GM18867 (cell line): ENCODE results near the gene PHLDB2.
"Not testable (repeated sequence)": the region's sequence is repeated elsewhere in the genome, so short reads cannot be mapped to it uniquely, and the experiment has no call there.

Experiments used
- ATAC-seq: cut with Tn5 transposase; IDR thresholded peaks from one replicate; pipeline ENCODE4 v1.9.1; 2021; ENCODE audit warnings: mild to moderate bottlenecking, moderate library complexity; ENCODE audit not compliant: unreplicated experiment

PHLDB2 gene

GRCh38 chr3:111859061-111859973 is at the start of gene PHLDB2:
Gene PHLDB2 (plus strand): TSS chr3:111859265. CDS start chr3:111884078, 24,813 bp downstream.
- ATAC-seq: no peak

- ATAC-seq: no peak
Measured at GRCh38 chr3:111810909-111811308, 48.2 kb upstream of the PHLDB2 start.

- ATAC-seq: no peak
Measured at GRCh38 chr3:111811811-111812210, 47.3 kb upstream of the PHLDB2 start.

GRCh38 chr3:111812701-111813100 is 46.4 kb upstream of the PHLDB2 start:
- ATAC-seq: no peak

- ATAC-seq: no peak
Measured at GRCh38 chr3:111813441-111813840, 45.6 kb upstream of the PHLDB2 start.

- ATAC-seq: no peak
Measured at GRCh38 chr3:111813979-111814378, 45.1 kb upstream of the PHLDB2 start.

- not testable (repeated sequence) for ATAC-seq
Measured at GRCh38 chr3:111816771-111817170, 42.3 kb upstream of the PHLDB2 start.

GRCh38 chr3:111819927-111820326 is 39.1 kb upstream of the PHLDB2 start:
- no peak for ATAC-seq

- ATAC-seq: no peak
Measured at GRCh38 chr3:111820651-111821050, 38.4 kb upstream of the PHLDB2 start.

- ATAC-seq: no peak
Measured at GRCh38 chr3:111821891-111822290, 37.2 kb upstream of the PHLDB2 start.

- no peak for ATAC-seq
Measured at GRCh38 chr3:111822804-111823203, 36.3 kb upstream of the PHLDB2 start.

- ATAC-seq: no peak
Measured at GRCh38 chr3:111823341-111823855, 35.7 kb upstream of the PHLDB2 start.

- ATAC-seq: no peak
Measured at GRCh38 chr3:111824351-111824750, 34.7 kb upstream of the PHLDB2 start.

- no peak for ATAC-seq
Measured at GRCh38 chr3:111827871-111828270, 31.2 kb upstream of the PHLDB2 start.

- no peak for ATAC-seq
Measured at GRCh38 chr3:111828530-111828929, 30.5 kb upstream of the PHLDB2 start.

GRCh38 chr3:111829023-111829422 is 30.0 kb upstream of the PHLDB2 start:
- ATAC-seq: no peak

- no peak for ATAC-seq
Measured at GRCh38 chr3:111831840-111832239, 27.2 kb upstream of the PHLDB2 start.

- ATAC-seq: no peak
Measured at GRCh38 chr3:111837112-111837511, 22.0 kb upstream of the PHLDB2 start.

GRCh38 chr3:111838133-111838532 is 20.9 kb upstream of the PHLDB2 start:
- no peak for ATAC-seq

- ATAC-seq: no peak
Measured at GRCh38 chr3:111846039-111846438, 13.0 kb upstream of the PHLDB2 start.

- ATAC-seq: no peak
Measured at GRCh38 chr3:111846717-111847116, 12.3 kb upstream of the PHLDB2 start.

GRCh38 chr3:111848283-111848682 is 10.8 kb upstream of the PHLDB2 start:
- ATAC-seq: no peak
